Measurements from ENCODE around the gene NLRC5. TPM values are rescaled to one million over a fixed set of nuclear protein-coding genes. Genes with fewer than 3 reads are reported as not detected.

Gene NLRC5
- total RNA-seq, 2 experiments from 2014 or later, result 424 to 434 TPM

DNA sequence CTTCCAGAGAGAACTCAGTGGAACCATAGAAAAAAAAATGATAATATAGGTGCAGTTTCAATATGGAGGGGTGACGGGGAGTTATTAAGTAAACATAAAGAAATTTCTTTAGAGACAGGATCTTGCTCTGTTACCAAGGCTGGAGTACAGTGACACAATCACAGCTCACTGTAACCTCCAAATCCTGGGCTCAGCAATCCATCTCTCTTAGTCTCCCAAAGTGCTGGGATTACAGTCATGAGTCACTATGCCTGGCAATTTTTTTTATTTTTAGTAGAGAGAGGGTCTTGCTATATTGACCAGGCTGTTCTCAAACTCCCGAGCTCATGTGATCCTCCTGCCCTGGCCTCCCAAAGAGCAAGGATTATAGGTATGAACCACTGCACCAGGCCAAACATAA lies 48.8 kb downstream of the NLRC5 start:
- H3K27ac ChIP-seq (ENCODE audit: low read depth in 1 of 2, low read length in 2 of 2), result peak overlapping the region; percentile 57
- ChIA-PET CTCF (interaction anchor here (1.1 to 2.1 kb wide), 3 partner anchors 19 to 74 kb away, joined by 3 to 4 read pairs (median 4); no protein-coding TSS in a partner anchor), POLR2A (interaction anchor here (0.7 to 6.7 kb wide), 5 partner anchors 14 to 148 kb away, joined by 3 to 81 read pairs (median 14); partner anchors contain the start of genes NLRC5, PSME3IP1 and RSPRY1)
- DNase-seq (no peak), ATAC-seq (ENCODE audit: poor library complexity) (no peak)
- TF ChIP-seq, protein P1, sequence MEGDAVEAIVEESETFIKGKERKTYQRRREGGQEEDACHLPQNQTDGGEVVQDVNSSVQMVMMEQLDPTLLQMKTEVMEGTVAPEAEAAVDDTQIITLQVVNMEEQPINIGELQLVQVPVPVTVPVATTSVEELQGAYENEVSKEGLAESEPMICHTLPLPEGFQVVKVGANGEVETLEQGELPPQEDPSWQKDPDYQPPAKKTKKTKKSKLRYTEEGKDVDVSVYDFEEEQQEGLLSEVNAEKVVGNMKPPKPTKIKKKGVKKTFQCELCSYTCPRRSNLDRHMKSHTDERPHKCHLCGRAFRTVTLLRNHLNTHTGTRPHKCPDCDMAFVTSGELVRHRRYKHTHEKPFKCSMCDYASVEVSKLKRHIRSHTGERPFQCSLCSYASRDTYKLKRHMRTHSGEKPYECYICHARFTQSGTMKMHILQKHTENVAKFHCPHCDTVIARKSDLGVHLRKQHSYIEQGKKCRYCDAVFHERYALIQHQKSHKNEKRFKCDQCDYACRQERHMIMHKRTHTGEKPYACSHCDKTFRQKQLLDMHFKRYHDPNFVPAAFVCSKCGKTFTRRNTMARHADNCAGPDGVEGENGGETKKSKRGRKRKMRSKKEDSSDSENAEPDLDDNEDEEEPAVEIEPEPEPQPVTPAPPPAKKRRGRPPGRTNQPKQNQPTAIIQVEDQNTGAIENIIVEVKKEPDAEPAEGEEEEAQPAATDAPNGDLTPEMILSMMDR (IDR thresholded peaks at IDR 0.05), result no peak
- peaks cover 96% of the 10 kb centered on the region for H3K4me1 Mint-ChIP-seq (ENCODE audit: low read depth)
- no peaks in the 10 kb centered on the region for H3K27me3 Mint-ChIP-seq
- peaks cover 0 to 3% of the 10 kb centered on the region in 2 experiments for H3K9me3 ChIP-seq (ENCODE audit: control insufficient read depth in 1 of 2, insufficient read depth in 1 of 2, low read length in 2 of 2)
- intact Hi-C loops (cut with DNase I, micrococcal nuclease), result loop anchor here in 1 of 2 experiments (5.0 kb wide), 1 partner anchor 104 kb away; no protein-coding TSS in a partner anchor
- no peaks in the 10 kb centered on the region for H3K9me3 Mint-ChIP-seq
- H3K4me3 ChIP-seq (ENCODE audit: low read length), result no peak overlapping the region
- peak overlapping the region; percentile 38 for H3K4me3 Mint-ChIP-seq
- H3K36me3 Mint-ChIP-seq (ENCODE audit: low read depth), result peaks cover 95% of the 10 kb centered on the region
- no peaks in the 10 kb centered on the region for H3K27me3 ChIP-seq (ENCODE audit: control insufficient read depth in 1 of 2, insufficient read depth in 2 of 2, low read length in 2 of 2)
- H3K36me3 ChIP-seq (ENCODE audit: insufficient read depth, low read length), result peaks cover 80% of the 10 kb centered on the region
- H3K4me1 ChIP-seq (ENCODE audit: insufficient read depth, low read length), result peaks cover 99% of the 10 kb centered on the region
- peak overlapping the region; percentile 94 for H3K27ac Mint-ChIP-seq

DNA sequence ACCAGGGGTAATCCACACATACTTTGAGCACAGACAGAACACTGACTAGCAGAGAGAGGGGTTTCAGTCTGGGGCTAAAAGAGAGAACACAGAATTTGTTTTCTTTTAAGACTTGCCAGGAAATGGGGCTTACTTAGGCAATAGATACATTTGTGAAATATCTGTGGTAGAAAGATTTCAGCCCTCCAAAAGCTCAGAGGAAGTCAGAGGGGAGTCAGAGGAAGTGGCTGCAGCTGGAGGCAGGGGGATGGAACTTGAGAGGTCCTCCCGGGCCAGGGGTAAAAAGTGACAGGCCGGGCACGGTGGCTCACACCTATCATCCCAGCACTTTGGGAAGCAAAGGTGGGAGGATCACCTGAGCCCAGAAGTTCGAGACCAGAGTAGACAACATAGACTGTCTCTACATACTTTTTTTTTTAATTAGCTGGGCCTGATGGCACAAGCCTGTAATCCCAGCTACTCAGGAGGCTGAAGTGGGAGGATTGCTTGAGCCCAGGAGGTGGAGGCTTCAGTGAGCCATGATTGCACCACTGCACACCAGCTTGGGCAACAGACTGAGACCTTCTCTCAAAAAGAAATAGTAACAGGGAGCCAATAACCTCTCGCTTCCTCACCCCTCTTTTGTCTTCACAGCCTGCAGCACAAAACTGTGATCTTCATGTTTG lies 49.9 kb downstream of the NLRC5 start:
- H3K4me1 ChIP-seq (ENCODE audit: insufficient read depth, low read length), result peaks cover 98% of the 10 kb centered on the region
- DNase-seq (peak in 5 of 14 experiments; percentile 11 to 68 (median 41)), ATAC-seq (ENCODE audit: poor library complexity) (peak; percentile 7)
- H3K9me3 ChIP-seq (ENCODE audit: control insufficient read depth in 1 of 2, insufficient read depth in 1 of 2, low read length in 2 of 2), result peaks cover 0 to 3% of the 10 kb centered on the region in 2 experiments
- intact Hi-C loops (cut with DNase I, micrococcal nuclease), result loop anchor here (1.0 to 5.0 kb wide), 3 partner anchors 23 to 103 kb away; no protein-coding TSS in a partner anchor
- H3K27ac ChIP-seq (ENCODE audit: low read depth in 1 of 2, low read length in 2 of 2), result peak overlapping the region; percentile 81 to 88
- TF ChIP-seq, protein P1 (IDR thresholded peaks at IDR 0.05), result no peak
- ChIA-PET POLR2A (interaction anchor here (0.7 to 6.7 kb wide), 13 partner anchors 10 to 146 kb away, joined by 3 to 81 read pairs (median 5); partner anchors contain the start of genes NLRC5, PSME3IP1 and RSPRY1), CTCF (interaction anchor here (1.3 to 1.4 kb wide), 2 partner anchors 74 to 75 kb away, joined by 3 read pairs; no protein-coding TSS in a partner anchor)
- Mint-ChIP-seq H3K36me3 (ENCODE audit: low read depth) (peaks cover 93% of the 10 kb centered on the region), H3K4me1 (ENCODE audit: low read depth) (peaks cover 91% of the 10 kb centered on the region), H3K9me3 (no peaks in the 10 kb centered on the region), H3K4me3 (peak overlapping the region; percentile 79), H3K27me3 (no peaks in the 10 kb centered on the region), H3K27ac (peak overlapping the region; percentile 94)
- H3K4me3 ChIP-seq (ENCODE audit: low read length), result no peak overlapping the region
- H3K36me3 ChIP-seq (ENCODE audit: insufficient read depth, low read length), result peaks cover 79% of the 10 kb centered on the region
- no peaks in the 10 kb centered on the region for H3K27me3 ChIP-seq (ENCODE audit: control insufficient read depth in 1 of 2, insufficient read depth in 2 of 2, low read length in 2 of 2)

DNA sequence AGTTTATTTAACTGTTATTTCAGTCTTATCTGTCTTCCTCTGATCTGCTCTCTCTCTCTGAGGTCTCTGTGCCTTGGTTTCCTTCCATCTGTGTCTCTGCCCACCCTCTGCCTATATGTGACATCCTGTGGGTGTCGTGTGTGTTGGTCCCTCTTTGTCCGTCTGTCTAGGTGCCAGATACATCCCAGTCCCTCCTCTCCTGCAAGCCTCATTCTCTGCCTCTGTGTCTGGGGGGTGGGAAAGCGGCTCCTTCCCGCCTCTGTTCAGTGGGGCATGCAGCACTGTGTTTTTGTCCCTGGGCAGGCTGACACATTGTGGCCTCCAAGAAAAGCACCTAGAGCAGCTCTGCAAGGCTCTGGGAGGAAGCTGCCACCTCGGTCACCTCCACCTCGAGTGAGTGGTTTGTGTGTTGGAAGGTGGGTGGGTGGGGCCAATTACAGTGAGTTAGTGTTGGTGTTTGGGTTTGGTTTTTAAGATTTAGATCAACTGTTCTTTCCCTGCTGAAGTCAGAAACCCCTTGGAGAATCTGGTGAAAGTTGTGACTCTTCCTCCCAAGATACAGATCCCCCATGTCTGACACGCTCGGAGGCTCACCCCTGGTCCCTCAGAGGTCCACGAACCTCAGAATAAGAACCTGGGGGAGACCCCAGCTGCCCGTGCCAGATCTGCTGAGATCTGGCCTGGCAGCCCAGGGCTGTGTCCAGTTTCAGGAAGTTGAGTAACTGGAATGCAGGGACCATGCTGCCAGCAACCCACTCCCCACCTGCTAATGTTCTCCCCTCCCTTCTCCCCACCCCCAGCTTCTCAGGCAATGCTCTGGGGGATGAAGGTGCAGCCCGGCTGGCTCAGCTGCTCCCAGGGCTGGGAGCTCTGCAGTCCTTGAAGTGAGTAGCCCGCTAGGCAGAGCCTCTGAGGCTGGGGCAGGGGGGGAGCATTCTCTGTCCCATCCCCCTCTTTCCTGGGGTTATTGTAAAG lies 52.1 kb downstream of the NLRC5 start:
- Mint-ChIP-seq H3K4me1 (ENCODE audit: low read depth) (peaks cover 79% of the 10 kb centered on the region), H3K9me3 (no peaks in the 10 kb centered on the region), H3K36me3 (ENCODE audit: low read depth) (peaks cover 93% of the 10 kb centered on the region), H3K27ac (peak overlapping the region; percentile 94), H3K4me3 (peak overlapping the region; percentile 84), H3K27me3 (no peaks in the 10 kb centered on the region)
- TF ChIP-seq, protein P1 (IDR thresholded peaks at IDR 0.05), result no peak
- CTCF ChIA-PET, result interaction anchor here (1.0 to 1.9 kb wide), 11 partner anchors 9 to 77 kb away, joined by 4 to 11 read pairs (median 6); partner anchors contain the start of gene NLRC5
- intact Hi-C loops (cut with DNase I, micrococcal nuclease), result loop anchor here (1.0 to 10.0 kb wide), 4 partner anchors 27 to 177 kb away; partner anchors contain the start of genes NLRC5 (in 2 of the 2) and SLC12A3 (in 1 of the 2)
- DNase-seq, result peak; percentile 60 to 92 (median 80)
- peak overlapping the region; percentile 37 for H3K4me3 ChIP-seq (ENCODE audit: low read length)
- peak; percentile 87 for ATAC-seq (ENCODE audit: poor library complexity)
- H3K27me3 ChIP-seq (ENCODE audit: control insufficient read depth in 1 of 2, insufficient read depth in 2 of 2, low read length in 2 of 2), result no peaks in the 10 kb centered on the region
- POLR2A ChIA-PET, result interaction anchor here (0.7 to 6.7 kb wide), 23 partner anchors 8 to 144 kb away, joined by 3 to 81 read pairs (median 4); partner anchors contain the start of genes NLRC5, PSME3IP1 and RSPRY1
- peaks cover 0 to 3% of the 10 kb centered on the region in 2 experiments for H3K9me3 ChIP-seq (ENCODE audit: control insufficient read depth in 1 of 2, insufficient read depth in 1 of 2, low read length in 2 of 2)
- peaks cover 95% of the 10 kb centered on the region for H3K4me1 ChIP-seq (ENCODE audit: insufficient read depth, low read length)
- peak overlapping the region; percentile 81 to 88 for H3K27ac ChIP-seq (ENCODE audit: low read depth in 1 of 2, low read length in 2 of 2)
- peaks cover 80% of the 10 kb centered on the region for H3K36me3 ChIP-seq (ENCODE audit: insufficient read depth, low read length)
